NCI-H146 (cell line): ENCODE measurements around the gene OAF.
A peak's percentile ranks its signal among the peaks of the same experiment; 100 is the strongest.
"Not testable (repeated sequence)": the region's sequence is repeated elsewhere in the genome, so short reads cannot be mapped to it uniquely, and the experiment has no call there.

ENCODE experiments used
- DNase-seq: peaks from one replicate; lab custom pipeline; 2025; lab: John Stamatoyannopoulos, UW

The OAF gene

GRCh38 chr11:120210626-120211521 is at the start of gene OAF:
OAF (plus strand) TSS chr11:120211032; CDS start chr11:120211280, 248 bp downstream.
- DNase-seq, result peak; percentile 50

GRCh38 chr11:120167659-120168058 is 43.2 kb upstream of the OAF start:
- DNase-seq, result no peak

GRCh38 chr11:120168108-120168959 is 42.5 kb upstream of the OAF start:
- no peak for DNase-seq

- DNase-seq, result peak; percentile 64
These were observed 41.7 kb upstream of the OAF start for GRCh38 chr11:120168960-120169681.

GRCh38 chr11:120169981-120170698 is 40.7 kb upstream of the OAF start:
- DNase-seq, result no peak

GRCh38 chr11:120170741-120171261 is 40.0 kb upstream of the OAF start:
- DNase-seq, result no peak

GRCh38 chr11:120172054-120172911 is 38.5 kb upstream of the OAF start:
- DNase-seq, result peak; percentile 30

GRCh38 chr11:120173019-120173705 is 37.7 kb upstream of the OAF start:
- no peak for DNase-seq

GRCh38 chr11:120173807-120174206 is 37.0 kb upstream of the OAF start:
- DNase-seq, result no peak

GRCh38 chr11:120174866-120175265 is 36.0 kb upstream of the OAF start:
- DNase-seq, result no peak

GRCh38 chr11:120178561-120179056 is 32.2 kb upstream of the OAF start:
- no peak for DNase-seq

- DNase-seq, result no peak
These were observed 31.7 kb upstream of the OAF start for GRCh38 chr11:120179057-120179672.

GRCh38 chr11:120180063-120180462 is 30.8 kb upstream of the OAF start:
- DNase-seq, result not testable (repeated sequence)

- DNase-seq, result no peak
These were observed 30.1 kb upstream of the OAF start for GRCh38 chr11:120180551-120181232.

GRCh38 chr11:120181376-120181975 is 29.4 kb upstream of the OAF start:
- DNase-seq, result no peak

GRCh38 chr11:120182372-120182771 is 28.5 kb upstream of the OAF start:
- no peak for DNase-seq

GRCh38 chr11:120182790-120183491 is 27.9 kb upstream of the OAF start:
- DNase-seq, result peak; percentile 36
